Measurements from ENCODE around the gene FOXM1. TPM values are rescaled to one million over a fixed set of nuclear protein-coding genes. Genes with fewer than 3 reads are reported as not detected.

The FOXM1 gene
- total RNA-seq, 1 experiment from 2014 or later, result 107 TPM

GRCh38 chr12:2813214-2814185 lies 63.5 kb downstream of the FOXM1 start:
- Histone ChIP-seq H3K36me3 (peaks cover 9% of the 10 kb centered on the region; the same call in 1 of the 2 replicates), H3K4me1 (no peaks in the 10 kb centered on the region; the same call in 1 of the 2 replicates), H3K9me3 (replicated peaks) (no peaks in the 10 kb centered on the region), H3K4me3 (peak overlapping the region; percentile 80), H3K27me3 (no peaks in the 10 kb centered on the region), H3K27ac (peak overlapping the region; percentile 85)
- peak; percentile 74 to 82 for DNase-seq

DNA sequence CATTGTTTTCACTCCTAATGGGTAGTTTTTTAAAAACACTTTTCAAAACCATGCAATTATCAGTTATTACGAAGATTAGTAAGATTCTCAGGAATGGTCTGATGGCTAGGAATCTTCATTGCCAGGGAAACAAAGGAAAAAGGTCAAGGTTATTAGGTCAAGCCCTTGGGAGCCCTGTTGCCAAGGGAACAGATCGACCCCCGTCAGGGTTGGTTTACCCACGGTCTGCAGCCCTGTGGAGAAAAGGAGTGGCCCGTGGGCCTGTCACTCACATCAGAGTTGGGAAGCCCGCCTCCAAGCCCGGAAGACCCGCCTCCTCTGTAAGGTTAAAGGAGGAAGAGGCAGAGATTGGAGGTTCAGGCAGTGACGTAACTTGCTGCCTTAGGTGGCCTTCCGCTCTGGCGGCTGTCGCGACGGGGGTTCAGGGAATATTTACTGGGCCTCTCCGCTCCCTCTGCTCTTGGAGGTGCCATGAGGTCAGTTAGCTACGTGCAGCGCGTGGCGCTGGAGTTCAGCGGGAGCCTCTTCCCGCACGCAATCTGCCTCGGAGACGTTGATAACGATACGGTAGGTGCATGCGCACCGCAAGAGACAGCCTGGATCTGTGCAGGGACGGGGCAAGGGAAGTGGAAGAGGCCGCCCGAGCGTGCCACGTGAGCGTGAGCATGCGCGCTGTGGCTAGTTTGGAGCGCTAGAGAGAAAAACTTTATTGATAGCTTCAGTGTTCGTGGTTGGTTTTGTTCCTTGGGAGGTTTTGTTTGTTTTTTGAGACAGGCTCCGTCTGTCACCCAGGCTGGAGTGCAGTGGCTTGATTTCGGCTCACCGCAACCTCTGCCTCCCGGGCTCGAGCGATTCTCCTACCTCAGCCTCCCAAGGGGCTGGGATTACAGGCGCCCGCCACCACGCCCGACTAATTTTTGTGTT lies 64.4 kb downstream of the FOXM1 start, which contains the start of gene ITFG2:
Gene ITFG2, plus strand, starts transcription at position 379 of the 924 bp plus-strand sequence. Its CDS starts 93 bp downstream, at position 472.
- Histone ChIP-seq H3K9me3 (replicated peaks) (no peaks in the 10 kb centered on the region), H3K36me3 (0 out of 2 replicates have a peak, but pooled peaks cover 2% of the 10 kb centered on the region), H3K27me3 (no peaks in the 10 kb centered on the region), H3K4me3 (peak within 1 kb of the TSS; percentile 80), H3K27ac (peak within 1 kb of the TSS; percentile 85), H3K4me1 (no peaks in the 10 kb centered on the region; the same call in 1 of the 2 replicates)
- DNase-seq, result peak; percentile 99

- no peaks in the 10 kb centered on the region for H3K36me3 ChIP-seq
- H3K9me3 ChIP-seq (replicated peaks), result no peaks in the 10 kb centered on the region
- peak overlapping the region; percentile 85; the same call in 1 of the 2 replicates for H3K27ac ChIP-seq
- H3K27me3 ChIP-seq, result no peaks in the 10 kb centered on the region
- H3K4me3 ChIP-seq, result peak overlapping the region; percentile 80
- DNase-seq, result no peak
- no peaks in the 10 kb centered on the region; the same call in 1 of the 2 replicates for H3K4me1 ChIP-seq
Observed at GRCh38 chr12:2811801-2812200, 65.2 kb downstream of the FOXM1 start.

Other genes starting within 250 kb of the FOXM1 start
- 112 and 116 TPM in 2 replicates for gene FKBP4, start 82.2 kb downstream of the FOXM1 start, total RNA-seq (2014; rRNA removed; shearing (Covaris generic))
- 25.8 and 28.6 TPM in 2 replicates for gene ITFG2, start 64.5 kb downstream of the FOXM1 start, total RNA-seq (2014; rRNA removed; shearing (Covaris generic))
- gene NRIP2, start 42.1 kb downstream of the FOXM1 start, total RNA-seq (2014; rRNA removed; shearing (Covaris generic)), result 1.7 and 1.8 TPM in 2 replicates
- gene TEX52, start 20.1 kb downstream of the FOXM1 start, total RNA-seq (2014; rRNA removed; shearing (Covaris generic)), result 0.20 TPM in 1 of 2 replicates, not detected in the other
- gene RHNO1, start within 50 bp of the FOXM1 start, total RNA-seq (2014; rRNA removed; shearing (Covaris generic)), result 57.8 and 60.9 TPM in 2 replicates
- 40.4 and 45.2 TPM in 2 replicates for gene TULP3, start 13.7 kb upstream of the FOXM1 start, total RNA-seq (2014; rRNA removed; shearing (Covaris generic))
- gene TEAD4, start 82.2 kb upstream of the FOXM1 start, total RNA-seq (2014; rRNA removed; shearing (Covaris generic)), result 58.2 and 59.0 TPM in 2 replicates
- gene TSPAN9, start 200.2 kb upstream of the FOXM1 start, total RNA-seq (2014; rRNA removed; shearing (Covaris generic)), result 194 and 210 TPM in 2 replicates

Data from SJCRH30 (cell line).